ENCODE measurements around the gene FYN. TPM values are rescaled to one million over a fixed set of nuclear protein-coding genes. Genes with fewer than 3 reads are reported as not detected.

Gene FYN
- polyA plus RNA-seq, 2 of the 4 experiments (the other 2 are of a cell fraction): 3.5 to 3.7 TPM

- no peak for TF ChIP-seq CTCF (IDR thresholded peaks at IDR 0.05)
- TF ChIP-seq RFX5 (IDR thresholded peaks at IDR 0.05): no peak
- TF ChIP-seq JUNB (IDR thresholded peaks at IDR 0.05): no peak
- no peak for TF ChIP-seq TFCP2L1 (CRISPR knock-in tag; IDR thresholded peaks at IDR 0.05)
- no peak for TF ChIP-seq SMC3 (IDR thresholded peaks at IDR 0.05)
- no peak for TF ChIP-seq CBX2 (IDR thresholded peaks at IDR 0.05; ENCODE audit: borderline replicate concordance, low read depth)
Measured at GRCh38 chr6:111916747-111917146, 43.5 kb upstream of the FYN start (continued).

DNA sequence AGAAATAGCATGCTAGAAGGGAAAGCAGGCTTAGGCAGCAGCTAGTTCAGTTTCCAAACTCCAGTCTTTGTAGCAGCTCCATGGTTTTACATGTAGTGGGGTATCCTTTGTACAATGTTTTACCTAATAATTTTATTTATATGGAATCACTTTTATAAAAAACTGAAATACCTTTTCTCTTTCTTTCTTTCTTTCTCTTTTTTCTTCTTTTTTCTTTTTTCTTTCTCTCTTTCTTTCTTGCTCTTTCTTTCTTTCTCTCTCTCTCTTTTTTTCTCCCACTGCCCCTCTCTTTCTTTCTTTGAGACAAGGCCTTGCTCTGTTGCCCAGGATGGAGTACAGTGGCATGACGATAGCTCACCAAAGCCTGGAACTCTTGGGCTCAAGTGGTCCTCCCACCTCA is 41.4 kb upstream of the FYN start:
- Histone ChIP-seq H3K4me1 (no peaks in the 10 kb centered on the region), H3K27ac (no peak overlapping the region), H3K9me3 (no peaks in the 10 kb centered on the region), H3K4me2 (no peak overlapping the region), H3K4me3 (no peak overlapping the region)
- no peak for DNase-seq (ENCODE audit: low read depth in 1 of 2, low spot score in 1 of 2)
- 73% methylated on average over 1 of the region's 1 CpG for WGBS (ENCODE audit: missing lambda C conversion rate)
- FAIRE-seq: no peak
- ATAC-seq: no peak
- TF ChIP-seq RCOR1 (IDR thresholded peaks at IDR 0.05; ENCODE audit: low read depth, low read length) (no peak), HES2 (IDR thresholded peaks at IDR 0.05) (no peak), RFX5 (IDR thresholded peaks at IDR 0.05) (no peak), CHD4 (IDR thresholded peaks at IDR 0.05; ENCODE audit: borderline replicate concordance) (no peak), ELK1 (IDR thresholded peaks at IDR 0.05; ENCODE audit: low read depth, low read length) (no peak), ESRRA (IDR thresholded peaks at IDR 0.05; ENCODE audit: borderline replicate concordance, low read length) (no peak), RARB (CRISPR knock-in tag; IDR thresholded peaks at IDR 0.05) (no peak), RNF2 (IDR thresholded peaks at IDR 0.05; ENCODE audit: borderline replicate concordance, low read depth) (no peak), ZC3H11A (IDR thresholded peaks at IDR 0.05) (no peak), MAX (IDR thresholded peaks at IDR 0.05) (no peak), RAD21 (conservative IDR thresholded peaks at IDR 0.05 in 1 of 2, IDR thresholded peaks at IDR 0.05 in 1 of 2) (no peak), CTCF (IDR thresholded peaks at IDR 0.05) (no peak), HEYL (CRISPR knock-in tag; IDR thresholded peaks at IDR 0.05) (no peak), HOXB5 (CRISPR knock-in tag; IDR thresholded peaks at IDR 0.05) (no peak), TP53 (CRISPR knock-in tag; IDR thresholded peaks at IDR 0.05) (no peak), REST (IDR thresholded peaks at IDR 0.05) (no peak), JUNB (IDR thresholded peaks at IDR 0.05) (no peak), ZFP36 (IDR thresholded peaks at IDR 0.05; ENCODE audit: borderline replicate concordance, partially characterized antibody) (no peak), CHD2 (IDR thresholded peaks at IDR 0.05; ENCODE audit: low read length, partially characterized antibody) (no peak)
- TF ChIP-seq, protein P1, sequence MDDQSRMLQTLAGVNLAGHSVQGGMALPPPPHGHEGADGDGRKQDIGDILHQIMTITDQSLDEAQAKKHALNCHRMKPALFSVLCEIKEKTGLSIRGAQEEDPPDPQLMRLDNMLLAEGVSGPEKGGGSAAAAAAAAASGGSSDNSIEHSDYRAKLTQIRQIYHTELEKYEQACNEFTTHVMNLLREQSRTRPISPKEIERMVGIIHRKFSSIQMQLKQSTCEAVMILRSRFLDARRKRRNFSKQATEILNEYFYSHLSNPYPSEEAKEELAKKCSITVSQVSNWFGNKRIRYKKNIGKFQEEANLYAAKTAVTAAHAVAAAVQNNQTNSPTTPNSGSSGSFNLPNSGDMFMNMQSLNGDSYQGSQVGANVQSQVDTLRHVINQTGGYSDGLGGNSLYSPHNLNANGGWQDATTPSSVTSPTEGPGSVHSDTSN (IDR thresholded peaks at IDR 0.05): no peak
- ChIA-PET CTCF (no interaction called here), POLR2A (no interaction called here)
